ENCODE results near the gene DDX27.

The DDX27 gene

DNA sequence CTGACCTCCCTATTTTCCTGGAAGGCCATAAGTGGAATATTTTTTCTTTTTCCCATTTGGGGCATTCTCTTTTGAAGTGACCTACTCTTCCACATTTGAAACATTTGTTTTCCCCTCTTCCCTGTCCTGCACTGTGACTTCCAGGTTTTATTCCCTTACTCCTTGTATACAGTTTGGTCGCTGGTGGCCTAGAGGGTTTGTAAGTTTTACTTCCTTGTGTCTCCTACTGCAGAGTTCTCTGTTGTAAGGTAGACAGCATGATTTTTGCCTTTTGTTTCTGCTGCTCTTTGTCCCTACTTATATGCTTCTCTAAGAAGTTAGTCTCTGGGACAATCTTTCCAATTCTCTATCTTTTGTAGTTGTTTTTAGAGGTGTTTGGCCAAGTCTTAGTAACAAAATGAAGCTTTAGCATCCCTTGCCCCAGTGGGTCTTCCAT is 66.0 kb downstream of the DDX27 start:
- H3K36me3 Mint-ChIP-seq (ENCODE audit: insufficient read depth), result peaks cover 82% of the 10 kb centered on the region
- peak overlapping the region; percentile 51 for H3K4me3 Mint-ChIP-seq

DNA sequence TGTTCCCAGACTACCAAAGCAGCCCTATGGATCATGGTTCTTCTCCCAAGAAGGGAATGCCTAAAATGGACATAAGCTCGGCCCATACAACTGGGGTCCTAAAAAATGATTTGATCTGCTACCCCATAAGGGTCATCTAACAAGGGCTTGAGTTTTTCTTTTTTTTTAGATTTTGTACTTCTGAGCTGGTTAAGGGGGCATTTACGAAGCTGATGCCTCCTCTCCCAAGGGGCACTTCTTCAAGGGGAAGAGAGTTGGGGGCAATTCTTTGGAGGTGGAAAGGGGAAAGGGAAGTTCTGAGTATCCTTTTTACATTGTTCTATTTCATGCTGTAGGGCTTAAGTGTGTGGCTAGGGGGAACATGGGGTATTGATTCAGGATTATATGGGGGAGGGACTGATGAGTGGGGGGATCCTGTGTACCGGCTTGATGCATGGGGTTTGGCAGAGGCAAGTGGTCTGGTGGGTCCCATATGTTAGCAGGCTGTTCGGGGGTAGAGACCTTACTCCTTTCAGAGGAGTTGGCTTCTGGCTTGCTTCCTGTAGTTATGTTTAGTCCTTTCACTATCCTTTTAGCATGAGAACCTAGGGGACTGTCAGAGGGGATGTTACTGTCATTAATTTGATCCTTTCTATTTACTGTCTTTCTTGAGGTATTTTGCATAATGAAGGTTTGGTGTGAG is 66.7 kb downstream of the DDX27 start:
- Mint-ChIP-seq H3K9me3 (peaks cover 38% of the 10 kb centered on the region), H3K4me1 (peaks cover 60% of the 10 kb centered on the region), H3K36me3 (ENCODE audit: insufficient read depth) (peaks cover 82% of the 10 kb centered on the region), H3K27ac (ENCODE audit: low read depth) (peak overlapping the region; percentile 71), H3K27me3 (no peaks in the 10 kb centered on the region), H3K4me3 (peak overlapping the region; percentile 51)
- no peak for ATAC-seq (replicated peaks; ENCODE audit: extremely low read depth, poor library complexity, severe bottlenecking)
- DNase-seq (ENCODE audit: low spot score in 2 of 2), result no peak

More for the DNA sequence above, 66.0 kb downstream of the DDX27 start:
- Mint-ChIP-seq H3K4me1 (peaks cover 63% of the 10 kb centered on the region), H3K27ac (ENCODE audit: low read depth) (peak overlapping the region; percentile 71), H3K9me3 (peaks cover 38% of the 10 kb centered on the region), H3K27me3 (no peaks in the 10 kb centered on the region)
- no peak for ATAC-seq (replicated peaks; ENCODE audit: extremely low read depth, poor library complexity, severe bottlenecking)
- DNase-seq (ENCODE audit: low spot score in 2 of 2), result no peak

DNA sequence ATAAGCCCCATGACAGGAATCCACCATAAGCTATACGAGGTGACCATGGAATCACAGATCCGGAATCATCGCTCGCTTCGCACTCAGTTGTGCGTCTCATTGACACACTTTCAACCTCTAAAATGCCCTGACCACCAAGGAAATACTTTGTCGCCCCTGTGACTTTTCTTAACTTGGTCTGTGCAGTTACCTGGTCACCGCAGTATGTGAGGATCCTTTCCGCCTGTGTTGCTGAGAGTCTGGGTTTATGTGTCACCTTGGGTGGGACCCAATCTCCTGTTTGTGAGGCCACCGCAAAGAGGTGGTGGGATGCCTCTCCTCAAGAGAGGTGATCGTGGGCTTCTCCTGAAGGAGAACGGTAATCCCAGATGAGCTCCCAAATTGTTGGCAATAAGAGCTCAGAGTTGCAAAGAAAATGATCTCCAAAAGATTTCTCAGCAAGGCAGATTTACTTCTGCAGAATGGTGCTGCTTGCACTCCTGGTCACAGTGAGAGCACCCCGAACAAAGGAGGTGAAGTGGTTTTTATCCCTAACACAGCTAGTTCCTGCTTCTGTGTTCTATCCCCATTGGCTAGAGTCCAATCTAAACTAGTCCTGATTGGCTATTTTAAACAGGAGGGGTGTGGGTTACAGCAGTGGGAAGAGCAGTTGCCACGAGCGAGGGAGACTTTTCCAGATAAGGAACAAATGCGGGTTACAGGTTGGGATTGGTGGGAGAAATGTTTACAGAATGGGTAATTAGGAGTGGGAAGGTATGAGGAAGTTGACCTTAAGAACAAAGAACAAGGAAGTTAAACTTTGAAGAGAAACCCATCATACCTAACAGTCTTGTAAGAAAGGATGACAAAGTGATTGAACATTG is 67.7 kb downstream of the DDX27 start:
- Mint-ChIP-seq H3K36me3 (ENCODE audit: insufficient read depth) (peaks cover 75% of the 10 kb centered on the region), H3K4me3 (peak overlapping the region; percentile 20), H3K27me3 (no peaks in the 10 kb centered on the region), H3K9me3 (peaks cover 32% of the 10 kb centered on the region), H3K4me1 (peaks cover 54% of the 10 kb centered on the region), H3K27ac (ENCODE audit: low read depth) (no peak overlapping the region)
- no peak for ATAC-seq (replicated peaks; ENCODE audit: extremely low read depth, poor library complexity, severe bottlenecking)
- no peak for DNase-seq (ENCODE audit: low spot score in 2 of 2)

DNA sequence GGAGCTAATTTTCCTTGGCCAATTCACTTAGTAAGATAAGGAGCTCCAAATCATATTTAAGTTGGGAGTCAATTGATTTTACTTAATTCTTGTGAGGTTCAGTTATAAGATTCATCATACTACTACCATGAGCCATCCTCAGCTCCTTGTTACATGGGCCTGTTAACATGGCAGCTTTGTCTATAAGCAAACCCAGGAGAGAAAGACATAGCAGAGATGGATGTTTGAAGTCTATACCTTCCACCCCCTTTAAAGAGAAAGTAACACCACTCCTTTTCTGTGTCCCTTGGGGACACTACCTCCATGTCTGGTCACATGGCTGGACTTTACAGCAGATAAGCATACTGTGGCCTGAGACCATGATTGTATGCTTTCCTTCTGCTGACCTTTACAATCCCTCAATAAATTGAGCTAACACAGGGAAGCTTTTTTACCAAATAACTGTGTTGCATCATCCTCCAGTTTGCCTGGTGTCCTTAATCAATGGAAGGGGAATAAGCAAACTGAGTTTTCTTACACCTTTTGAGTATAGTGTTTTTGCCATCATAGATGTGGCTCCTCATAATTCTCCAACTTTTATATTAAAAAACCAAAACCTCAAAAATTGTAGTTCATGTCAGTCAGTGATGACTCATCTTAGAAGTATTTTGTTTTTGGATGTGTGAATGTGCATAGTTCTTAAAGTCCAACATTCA is 68.5 kb downstream of the DDX27 start:
- ATAC-seq (replicated peaks; ENCODE audit: extremely low read depth, poor library complexity, severe bottlenecking), result no peak
- peaks cover 67% of the 10 kb centered on the region for H3K36me3 Mint-ChIP-seq (ENCODE audit: insufficient read depth)
- no peaks in the 10 kb centered on the region for H3K27me3 Mint-ChIP-seq
- no peak for DNase-seq (ENCODE audit: low spot score in 2 of 2)
- H3K4me3 Mint-ChIP-seq, result no peak overlapping the region
- H3K27ac Mint-ChIP-seq (ENCODE audit: low read depth), result no peak overlapping the region
- peaks cover 47% of the 10 kb centered on the region for H3K4me1 Mint-ChIP-seq
- peaks cover 32% of the 10 kb centered on the region for H3K9me3 Mint-ChIP-seq

DNA sequence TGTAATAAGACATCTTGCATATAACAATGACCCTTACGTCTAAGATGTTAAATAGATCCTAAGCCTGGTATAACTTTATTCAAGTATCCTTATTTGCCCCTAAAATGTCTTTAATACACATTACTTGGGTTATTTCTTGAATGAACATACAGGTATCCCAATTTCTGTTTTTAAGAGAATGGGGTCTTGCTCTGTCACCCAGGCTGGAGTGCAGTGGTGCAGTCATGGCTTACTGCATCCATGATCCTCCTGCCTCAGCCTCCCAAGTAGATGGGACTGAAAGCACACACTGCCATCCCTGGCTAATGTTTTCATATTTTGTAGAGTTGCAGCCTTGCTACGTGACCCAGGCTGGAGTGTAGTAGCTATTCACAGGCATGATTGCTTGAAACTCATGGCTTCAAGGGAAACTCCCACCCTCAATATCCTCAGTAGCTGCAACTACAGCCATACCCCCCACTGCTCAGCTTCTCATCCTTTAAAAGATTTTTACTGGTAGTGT is 69.1 kb downstream of the DDX27 start:
- peaks cover 27% of the 10 kb centered on the region for H3K9me3 Mint-ChIP-seq
- peaks cover 61% of the 10 kb centered on the region for H3K36me3 Mint-ChIP-seq (ENCODE audit: insufficient read depth)
- no peak overlapping the region for H3K4me3 Mint-ChIP-seq

DNA sequence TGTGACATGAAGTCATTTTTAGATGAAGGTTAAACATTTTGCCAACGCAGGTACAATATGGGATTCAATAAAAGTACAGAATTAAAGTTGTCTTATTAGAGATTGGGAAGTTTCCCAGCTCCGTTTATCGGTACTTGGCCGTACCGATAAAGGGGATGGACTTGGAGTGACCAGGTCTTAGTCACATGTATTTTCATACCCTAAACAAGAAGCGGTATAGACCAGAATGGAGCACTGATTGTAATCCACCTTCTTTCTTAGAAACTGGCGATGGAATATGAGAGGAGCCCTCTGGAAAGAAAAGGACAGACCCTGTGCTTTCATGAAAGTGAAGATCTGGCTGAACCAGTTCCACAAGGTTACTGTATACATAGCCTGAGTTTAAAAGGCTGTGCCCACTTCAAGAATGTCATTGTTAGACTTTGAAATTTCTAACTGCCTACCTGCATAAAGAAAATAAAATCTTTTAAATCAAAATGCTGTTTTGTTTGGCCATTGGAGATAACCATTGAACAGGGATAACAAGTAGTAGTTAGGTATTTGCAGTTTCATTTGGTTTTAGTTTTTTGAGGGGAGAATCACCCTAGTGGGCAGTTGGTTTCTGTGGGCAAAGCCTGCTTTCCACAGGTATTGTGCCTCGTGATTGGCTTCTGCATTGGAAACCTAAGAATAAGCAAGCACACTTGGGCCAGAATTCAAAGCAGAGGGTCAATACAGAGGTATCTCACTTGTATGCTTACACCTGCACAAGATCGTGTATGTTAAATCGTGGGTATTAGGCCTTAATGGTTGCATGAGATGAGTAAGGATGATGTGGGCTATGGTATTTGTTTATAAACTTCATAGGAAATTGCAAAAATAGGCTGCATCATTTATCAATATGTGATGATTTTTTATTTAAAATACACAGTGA is 69.8 kb downstream of the DDX27 start:
- Mint-ChIP-seq H3K27me3 (no peaks in the 10 kb centered on the region), H3K27ac (ENCODE audit: low read depth) (no peak overlapping the region), H3K4me1 (peaks cover 33% of the 10 kb centered on the region), H3K36me3 (ENCODE audit: insufficient read depth) (peaks cover 55% of the 10 kb centered on the region), H3K4me3 (no peak overlapping the region), H3K9me3 (peaks cover 19% of the 10 kb centered on the region)
- DNase-seq (ENCODE audit: low spot score in 2 of 2) (no peak), ATAC-seq (replicated peaks; ENCODE audit: extremely low read depth, poor library complexity, severe bottlenecking) (no peak)

More for the DNA sequence above, 69.1 kb downstream of the DDX27 start:
- DNase-seq (ENCODE audit: low spot score in 2 of 2), result no peak
- Mint-ChIP-seq H3K27me3 (no peaks in the 10 kb centered on the region), H3K27ac (ENCODE audit: low read depth) (no peak overlapping the region), H3K4me1 (peaks cover 41% of the 10 kb centered on the region)
- ATAC-seq (replicated peaks; ENCODE audit: extremely low read depth, poor library complexity, severe bottlenecking), result no peak

DNA sequence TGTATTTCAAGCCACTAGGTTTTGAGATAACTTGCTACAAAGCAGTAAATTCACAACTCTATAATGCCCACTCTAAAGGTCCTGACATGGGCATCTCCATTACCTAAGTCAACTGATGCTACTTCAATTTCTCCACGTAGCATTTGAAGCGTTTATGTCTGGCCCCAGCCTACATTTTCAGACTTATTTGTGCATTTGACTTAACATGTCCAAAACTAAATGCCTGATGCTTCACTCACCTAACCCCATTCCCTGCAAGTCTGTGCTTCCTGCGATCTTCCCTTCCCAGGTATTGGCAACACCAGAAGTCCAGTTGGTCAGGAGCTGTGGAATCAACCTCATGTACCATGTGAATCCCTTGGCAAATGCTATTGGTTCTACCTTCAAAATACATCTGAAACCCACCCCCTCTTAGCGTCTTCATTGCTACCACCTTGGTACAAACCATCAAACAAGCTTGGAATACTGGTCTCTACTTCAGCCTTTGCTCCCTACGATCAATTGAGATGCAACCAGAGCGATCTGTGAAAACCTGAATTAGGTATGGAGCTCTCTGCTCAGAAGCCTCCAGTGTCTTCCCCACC is 71.5 kb downstream of the DDX27 start:
- no peak for DNase-seq (ENCODE audit: low spot score in 2 of 2)
- no peak for ATAC-seq (replicated peaks; ENCODE audit: extremely low read depth, poor library complexity, severe bottlenecking)
- Mint-ChIP-seq H3K9me3 (peaks cover 9% of the 10 kb centered on the region), H3K27ac (ENCODE audit: low read depth) (peak overlapping the region; percentile 50), H3K4me3 (no peak overlapping the region), H3K27me3 (no peaks in the 10 kb centered on the region), H3K36me3 (ENCODE audit: insufficient read depth) (peaks cover 44% of the 10 kb centered on the region), H3K4me1 (peaks cover 18% of the 10 kb centered on the region)

DNA sequence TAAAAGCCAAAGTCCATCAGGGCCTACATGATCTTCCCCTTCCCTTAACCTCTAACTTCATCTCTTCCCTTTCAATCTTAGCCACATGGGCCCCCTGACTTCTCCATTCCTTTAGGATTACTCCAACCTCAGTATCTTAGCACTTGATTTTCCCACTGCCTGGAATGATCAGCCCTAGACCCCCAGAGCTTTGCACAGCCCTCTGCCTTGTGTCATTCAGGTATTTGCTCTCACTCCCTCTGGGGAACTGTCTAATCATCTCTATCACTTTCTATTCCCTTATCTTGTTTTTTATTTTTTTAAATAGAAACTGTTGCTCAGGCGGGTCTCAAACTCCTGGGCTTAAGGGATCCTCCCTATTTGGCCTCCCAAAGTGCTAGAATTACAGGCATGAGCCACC is 72.0 kb downstream of the DDX27 start:
- DNase-seq (ENCODE audit: low spot score in 2 of 2), result no peak
- Mint-ChIP-seq H3K4me3 (no peak overlapping the region), H3K4me1 (peaks cover 15% of the 10 kb centered on the region), H3K27me3 (no peaks in the 10 kb centered on the region), H3K9me3 (peaks cover 8% of the 10 kb centered on the region), H3K36me3 (ENCODE audit: insufficient read depth) (peaks cover 41% of the 10 kb centered on the region), H3K27ac (ENCODE audit: low read depth) (peak overlapping the region; percentile 50)
- no peak for ATAC-seq (replicated peaks; ENCODE audit: extremely low read depth, poor library complexity, severe bottlenecking)

DNA sequence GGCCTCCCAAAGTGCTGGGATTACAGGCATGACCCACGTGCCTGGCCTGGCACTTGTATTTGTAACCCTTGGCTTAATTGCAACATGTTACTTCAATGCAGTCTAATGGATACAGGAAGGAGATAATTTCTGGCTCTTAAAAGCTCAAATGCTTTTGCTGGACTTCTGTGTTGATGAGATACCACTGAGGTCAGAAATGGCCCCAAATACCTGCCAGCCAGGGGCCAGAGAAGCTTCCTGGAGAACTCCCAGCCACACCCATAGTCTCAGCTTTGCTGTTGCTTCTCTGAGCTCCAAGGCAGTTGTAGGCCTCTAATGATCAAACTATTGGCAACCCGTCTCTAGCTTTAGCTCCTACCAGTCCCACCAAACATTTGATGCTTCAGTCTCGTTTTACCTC is 72.8 kb downstream of the DDX27 start:
- Mint-ChIP-seq H3K27me3 (no peaks in the 10 kb centered on the region), H3K4me1 (peaks cover 14% of the 10 kb centered on the region), H3K36me3 (ENCODE audit: insufficient read depth) (peaks cover 37% of the 10 kb centered on the region), H3K9me3 (peaks cover 5% of the 10 kb centered on the region), H3K4me3 (no peak overlapping the region), H3K27ac (ENCODE audit: low read depth) (no peak overlapping the region)
- no peak for DNase-seq (ENCODE audit: low spot score in 2 of 2)
- no peak for ATAC-seq (replicated peaks; ENCODE audit: extremely low read depth, poor library complexity, severe bottlenecking)

DNA sequence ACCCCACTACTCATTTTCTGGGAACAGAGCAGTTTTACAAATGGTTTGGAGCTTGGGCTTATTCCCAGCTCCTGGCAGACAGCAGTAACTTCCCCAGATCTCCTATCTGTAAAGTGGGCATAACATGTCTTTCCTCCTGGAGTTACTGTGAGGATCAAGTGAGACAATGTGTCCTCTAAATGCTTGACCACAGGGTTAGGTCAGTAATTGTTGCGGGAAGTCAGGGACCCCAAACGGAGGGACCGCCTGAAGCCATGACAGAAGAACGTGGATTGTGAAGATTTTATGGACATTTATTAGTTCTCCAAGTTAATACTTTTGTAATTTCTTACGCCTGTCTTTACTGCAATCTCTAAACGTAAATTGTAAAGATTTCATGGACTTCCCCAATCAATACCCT is 73.9 kb downstream of the DDX27 start:
- Mint-ChIP-seq H3K9me3 (no peaks in the 10 kb centered on the region), H3K4me3 (no peak overlapping the region), H3K27ac (ENCODE audit: low read depth) (no peak overlapping the region), H3K36me3 (ENCODE audit: insufficient read depth) (peaks cover 32% of the 10 kb centered on the region), H3K4me1 (peaks cover 16% of the 10 kb centered on the region), H3K27me3 (no peaks in the 10 kb centered on the region)
- ATAC-seq (replicated peaks; ENCODE audit: extremely low read depth, poor library complexity, severe bottlenecking), result no peak
- no peak for DNase-seq (ENCODE audit: low spot score in 2 of 2)
